HG03521 (cell line): Measurements from ENCODE around the gene ALAD.
"Not testable (repeated sequence)": the region's sequence is repeated elsewhere in the genome, so short reads cannot be mapped to it uniquely, and the experiment has no call there.

Experiments used
- ATAC-seq: cut with Tn5 transposase; IDR thresholded peaks from one replicate; pipeline ENCODE4 v1.9.1; 2021; ENCODE audit warnings: mild to moderate bottlenecking, moderate library complexity; ENCODE audit not compliant: unreplicated experiment

ALAD gene

GRCh38 chr9:113375057-113376023 lies 25.7 kb downstream of the ALAD start:
- no peak for ATAC-seq

DNA sequence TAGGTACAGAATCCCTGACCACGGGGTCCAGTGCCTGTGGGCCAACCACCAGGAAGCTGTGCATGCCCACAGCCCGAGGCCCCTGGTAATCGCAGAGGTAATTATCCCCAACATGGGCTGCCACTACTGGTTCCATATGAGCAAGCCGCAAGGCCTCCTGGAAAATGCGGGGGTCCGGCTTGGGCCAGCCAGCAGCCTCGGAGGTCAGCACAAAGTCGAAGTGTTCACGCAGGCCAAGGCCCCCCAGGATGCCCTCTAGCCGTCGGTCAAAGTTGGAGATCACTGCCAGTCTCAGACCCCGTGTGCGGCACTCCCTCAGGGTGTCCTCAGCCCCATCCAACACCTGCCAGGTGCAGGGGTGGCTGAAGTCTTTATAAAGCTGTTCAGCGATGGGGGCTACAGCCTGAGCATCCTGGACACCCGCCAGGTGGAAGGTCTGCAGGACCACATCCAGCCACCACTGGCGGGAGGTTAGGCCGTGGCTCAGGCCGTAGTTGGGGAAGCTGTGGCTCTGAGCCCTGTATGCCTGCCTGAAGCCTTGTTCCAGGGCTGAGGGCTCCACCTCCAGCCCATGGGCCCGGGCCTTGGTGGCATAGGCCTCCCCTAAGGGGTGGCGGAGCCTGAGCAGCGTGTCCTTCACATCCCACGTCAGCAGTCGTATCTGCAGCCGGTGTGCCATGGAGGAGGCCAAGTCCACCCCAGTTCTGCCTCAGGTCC lies 27.2 kb downstream of the ALAD start:
- ATAC-seq, result no peak

DNA sequence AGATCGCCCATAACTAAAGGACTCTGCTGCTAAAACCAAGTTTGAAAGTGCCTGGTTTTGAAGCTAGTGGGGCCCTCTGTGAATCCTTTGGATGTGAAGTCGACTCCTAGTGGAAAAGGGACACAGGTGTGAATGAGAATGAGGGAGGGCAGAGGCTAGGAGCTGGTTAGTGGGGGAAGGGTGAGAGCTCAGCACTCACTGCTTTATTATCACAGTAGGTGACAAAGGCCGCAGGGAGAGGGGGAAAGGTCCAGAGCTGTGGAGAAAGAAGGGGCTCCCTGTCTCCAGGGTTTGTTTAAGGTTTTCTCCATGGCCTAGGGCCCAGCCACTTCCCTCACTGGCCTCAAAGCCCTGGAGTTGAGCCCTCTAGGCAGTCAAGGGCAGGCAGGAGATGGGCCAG lies 27.8 kb downstream of the ALAD start:
- ATAC-seq, result no peak

- ATAC-seq, result no peak
Observed at GRCh38 chr9:113372059-113372458, 29.0 kb downstream of the ALAD start.

- ATAC-seq, result no peak
Observed at GRCh38 chr9:113370806-113371325, 30.2 kb downstream of the ALAD start.

- ATAC-seq, result no peak
Observed at GRCh38 chr9:113369855-113370140, 31.3 kb downstream of the ALAD start.

GRCh38 chr9:113368982-113369854 lies 31.9 kb downstream of the ALAD start:
- no peak for ATAC-seq

DNA sequence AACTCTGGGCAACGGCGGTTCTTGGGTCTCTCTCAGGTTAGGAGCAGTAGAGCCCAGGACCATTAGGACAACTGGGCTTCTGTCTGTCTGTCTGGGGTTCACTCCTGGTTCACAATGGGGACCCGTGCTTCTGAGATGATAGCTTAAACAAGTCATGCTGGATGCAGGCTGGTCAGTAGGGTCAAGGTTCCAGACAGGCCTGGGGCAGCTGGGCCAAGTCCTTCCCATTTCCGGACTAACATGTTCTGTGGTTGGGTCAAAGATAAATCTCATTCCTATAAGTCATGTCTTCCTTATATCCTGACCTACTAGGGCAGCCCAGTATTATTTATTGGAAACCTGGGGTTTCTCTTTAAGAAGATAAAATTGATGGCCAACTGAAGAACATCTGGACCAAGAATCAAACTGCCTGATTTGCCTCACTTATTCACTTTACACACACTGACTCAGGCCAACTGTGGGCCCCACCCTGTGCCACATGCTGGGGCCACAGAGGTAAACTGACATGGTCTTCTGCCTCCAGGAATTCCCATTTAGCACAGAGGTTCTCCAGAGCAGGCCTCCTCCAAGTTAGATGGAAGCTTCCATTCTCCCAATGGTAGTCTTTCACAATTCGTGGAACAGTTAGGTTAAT lies 32.6 kb downstream of the ALAD start:
- ATAC-seq, result no peak

DNA sequence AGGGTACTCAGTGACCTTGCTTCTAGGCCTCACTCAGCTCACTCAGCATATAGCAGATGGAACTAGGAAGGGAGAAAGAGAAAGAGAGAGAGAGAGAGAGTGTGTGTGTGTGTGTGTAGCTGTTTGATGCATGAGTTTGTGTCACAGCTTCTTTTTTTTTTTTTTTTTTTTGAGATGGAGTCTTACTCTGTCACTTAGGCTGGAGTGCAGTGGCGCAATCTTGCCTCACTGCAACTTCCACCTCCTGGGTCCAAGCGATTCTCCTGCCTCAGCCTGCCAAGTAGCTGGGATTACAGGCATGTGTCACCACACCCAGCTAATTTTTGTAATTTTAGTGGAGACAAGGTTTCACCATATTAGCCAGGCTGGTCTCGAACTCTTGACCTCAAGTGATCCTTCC lies 35.4 kb downstream of the ALAD start:
- not testable (repeated sequence) for ATAC-seq

DNA sequence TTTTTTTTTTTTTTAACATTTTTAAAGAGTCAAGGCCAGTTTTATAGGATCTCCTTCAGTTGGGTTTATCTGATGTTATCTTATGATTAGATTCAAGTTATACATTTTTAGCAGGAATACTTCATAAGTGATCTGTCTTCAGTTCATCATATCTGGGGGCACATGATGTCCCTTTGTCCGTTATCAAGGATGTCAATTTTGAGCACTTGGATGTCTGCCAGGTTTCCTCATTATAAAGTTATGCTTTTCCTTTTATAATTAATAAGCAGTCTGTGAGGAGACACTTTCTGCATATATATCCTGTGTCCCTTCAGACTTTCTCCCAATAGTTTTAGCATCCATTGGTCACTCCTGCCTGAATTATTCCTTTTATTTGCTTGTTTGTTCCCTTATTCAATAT lies 36.1 kb downstream of the ALAD start:
- ATAC-seq, result no peak

GRCh38 chr9:113363336-113363735 lies 37.7 kb downstream of the ALAD start:
- no peak for ATAC-seq

DNA sequence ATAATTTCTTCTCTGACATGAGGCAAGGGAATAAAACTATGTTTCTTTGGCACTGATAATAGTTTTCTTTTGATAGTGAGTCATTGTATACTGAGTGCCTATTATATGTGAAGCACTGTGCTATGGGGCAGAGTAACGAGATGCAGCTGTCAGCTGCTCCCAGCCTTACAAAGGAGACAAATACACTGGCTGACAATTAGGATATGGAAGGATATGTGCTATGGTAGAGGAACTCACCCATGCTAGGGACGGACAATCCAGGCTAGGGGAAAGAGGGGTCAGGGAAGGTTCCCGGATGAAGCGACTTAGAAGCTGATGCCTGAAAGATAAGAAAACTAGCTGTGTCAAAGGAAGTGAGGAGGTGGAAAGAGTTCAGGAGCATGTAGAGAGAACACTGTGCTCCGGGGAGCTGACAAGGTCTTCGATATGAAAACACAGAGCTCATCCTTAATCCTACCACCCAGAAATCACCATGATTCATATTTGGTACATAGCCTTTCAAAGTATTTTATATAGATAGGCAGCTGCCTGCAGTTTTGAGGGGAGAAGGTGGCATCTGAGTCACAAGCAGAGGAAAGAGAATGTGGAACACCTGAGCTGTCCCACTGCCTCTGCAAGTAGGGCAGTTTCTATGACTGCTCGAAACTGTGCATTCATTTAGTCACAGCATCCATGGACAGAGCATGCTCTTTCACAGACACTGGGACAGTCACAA lies 39.6 kb downstream of the ALAD start:
- ATAC-seq, result no peak

DNA sequence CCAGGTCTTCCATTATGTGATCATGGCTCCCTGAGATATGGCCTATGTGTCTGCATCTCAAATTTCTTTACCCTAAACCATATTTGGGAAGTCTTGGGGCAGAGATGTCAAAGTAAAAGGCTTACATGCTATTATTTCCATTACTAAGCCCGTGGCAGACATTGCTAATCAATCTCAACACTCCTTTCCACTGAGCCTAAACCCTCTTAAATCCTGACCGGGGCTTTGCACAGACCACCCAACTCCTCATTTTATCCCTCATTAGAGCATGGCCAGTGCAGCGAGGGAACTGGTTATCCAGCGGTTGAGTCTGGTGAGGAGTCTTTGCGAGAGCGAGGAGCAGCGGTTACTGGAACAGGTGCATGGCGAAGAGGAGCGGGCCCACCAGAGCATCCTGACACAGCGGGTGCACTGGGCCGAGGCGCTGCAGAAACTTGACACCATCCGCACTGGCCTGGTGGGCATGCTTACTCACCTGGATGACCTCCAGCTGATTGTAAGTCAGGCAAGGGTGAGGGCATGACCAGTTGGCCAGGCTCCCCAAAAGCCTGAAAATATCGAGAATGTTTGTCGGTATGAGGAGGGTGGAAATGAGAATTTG lies 40.7 kb downstream of the ALAD start:
- no peak for ATAC-seq

DNA sequence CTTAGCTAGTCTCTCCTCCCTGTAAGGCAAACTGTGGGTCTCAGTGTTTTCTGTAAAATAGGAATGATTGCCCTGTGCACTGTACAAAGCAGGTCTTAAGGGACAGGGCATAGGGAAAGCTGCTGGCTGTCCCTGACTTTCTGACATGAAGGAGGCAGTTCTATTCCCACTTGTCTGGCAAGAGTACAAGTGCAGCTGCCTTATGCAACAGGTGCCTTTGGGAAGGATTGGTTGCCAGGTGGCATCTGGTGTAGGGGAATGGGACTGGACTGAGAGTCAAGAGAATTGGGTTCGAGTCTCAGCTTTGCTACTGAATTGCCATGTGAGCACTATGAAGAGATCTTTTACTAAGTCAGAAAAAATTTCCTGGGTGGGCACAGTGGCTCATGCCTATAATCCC lies 41.7 kb downstream of the ALAD start:
- no peak for ATAC-seq

GRCh38 chr9:113356686-113357292 lies 44.3 kb downstream of the ALAD start:
- no peak for ATAC-seq

DNA sequence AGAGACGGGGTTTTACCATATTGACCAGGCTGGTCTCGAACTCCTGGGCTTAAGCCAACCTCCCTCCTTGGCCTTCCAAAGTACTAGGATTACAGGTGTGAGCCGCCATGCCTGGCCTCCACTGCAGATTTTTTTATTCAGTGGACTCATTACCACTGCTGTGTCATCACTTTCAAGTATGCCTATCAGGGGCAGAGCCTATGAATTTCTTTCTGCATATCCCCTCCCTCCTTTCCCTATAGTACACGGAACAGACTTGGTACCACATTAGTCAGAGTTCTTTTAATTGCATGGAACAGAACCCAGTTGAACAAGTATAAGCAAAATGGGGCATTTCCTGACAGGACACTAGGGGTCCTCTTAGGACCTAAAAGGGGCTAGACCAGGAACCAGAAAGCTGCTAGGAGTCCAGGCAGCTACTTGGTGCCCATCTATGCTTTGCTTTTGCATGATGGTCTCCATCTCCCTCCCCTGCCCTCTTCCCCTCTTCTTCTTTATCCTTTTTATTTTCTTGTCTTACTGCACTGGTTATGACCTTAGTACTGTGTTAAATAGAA lies 46.0 kb downstream of the ALAD start:
- ATAC-seq, result no peak

GRCh38 chr9:113352411-113352810 lies 48.7 kb downstream of the ALAD start:
- ATAC-seq, result no peak

DNA sequence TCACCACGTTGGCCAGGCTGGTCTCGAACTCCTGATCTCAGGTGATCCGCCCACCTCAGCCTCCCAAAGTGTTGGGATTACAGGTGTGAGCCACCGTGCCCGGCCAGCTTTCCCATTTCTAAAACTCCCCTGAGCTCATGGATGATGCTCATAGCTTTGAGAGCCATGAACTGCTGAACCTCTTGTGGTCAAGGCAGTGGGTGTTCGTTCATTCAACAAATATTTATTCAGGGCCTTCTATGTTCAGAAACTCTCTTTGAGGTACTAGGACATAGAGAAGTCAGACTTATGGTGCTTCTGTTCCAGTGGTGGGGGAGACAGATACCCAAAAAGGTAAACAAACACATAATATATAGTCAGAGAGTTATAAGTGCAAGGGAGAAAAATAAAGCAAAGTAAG lies 49.1 kb downstream of the ALAD start:
- ATAC-seq, result no peak

- no peak for ATAC-seq
Observed at GRCh38 chr9:113350937-113351336, 50.1 kb downstream of the ALAD start.
